ENCODE measurements around the gene PRTFDC1.

DNA sequence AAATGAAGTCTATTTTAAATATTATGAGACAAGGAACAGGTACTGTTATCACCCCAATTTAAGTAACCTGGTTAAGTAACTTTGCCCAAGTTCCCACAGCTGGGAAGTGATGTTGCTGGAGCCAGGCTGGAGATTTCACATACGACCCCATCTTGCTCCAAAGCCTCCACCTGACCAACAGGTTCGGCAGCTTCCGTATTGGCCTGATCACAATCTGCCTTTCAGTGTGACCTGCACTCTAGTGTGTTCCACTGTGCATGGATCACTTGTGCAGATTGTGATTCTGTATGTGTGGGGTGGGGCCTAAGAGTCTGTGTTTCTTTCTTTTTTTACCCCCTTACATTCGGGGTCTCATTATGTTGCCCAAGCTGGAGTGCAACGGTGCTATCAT is 66.1 kb downstream of the PRTFDC1 start:
- TF ChIP-seq REST (IDR thresholded peaks at IDR 0.05; ENCODE audit: low read depth) = no peak
- no peak for TF ChIP-seq TEAD4 (IDR thresholded peaks at IDR 0.05)
- no peak for TF ChIP-seq TCF12 (IDR thresholded peaks at IDR 0.05; ENCODE audit: low read depth)
- no peak for TF ChIP-seq EP300 (IDR thresholded peaks at IDR 0.05; ENCODE audit: borderline replicate concordance)
- TF ChIP-seq ZBTB7A (IDR thresholded peaks at IDR 0.05; ENCODE audit: low read depth) = no peak
